HEK293 (cell line): ENCODE data around the gene SLC39A7.

Experiments
- CTCF ChIA-PET: fragments of 350-600 bp; formaldehyde crosslinking; extraction: SDS; loops from one replicate; lab custom pipeline; 2021; ENCODE audit warnings: antibody characterized with exemption; lab: Yijun Ruan, JAX
- POLR2A ChIA-PET: fragments of 300-600 bp; formaldehyde crosslinking; extraction: SDS; loops from one replicate; lab custom pipeline; 2020; ENCODE audit warnings: antibody characterized with exemption, inconsistent platforms; lab: Yijun Ruan, JAX
- H3K27ac ChIP-seq: fragments of 200-500 bp; sonication (Bioruptor generic); 2 replicates; pipeline ENCODE4 v1.5.1; 2014; ENCODE audit warnings: low read depth, low read length, control low read depth, inconsistent platforms; ENCODE audit errors: extremely low read depth
- H3K36me3 ChIP-seq, 2 experiments: fragments of 200-500 bp in 1 of 2; sonication (Bioruptor generic) in 1 of 2; 1 replicate in 1 of 2; 2 replicates in 1 of 2; pipeline ENCODE4 v1.5.1; 2014 to 2017; ENCODE audit warnings: inconsistent platforms in 2 of 2, low read length in 2 of 2; ENCODE audit not compliant: control insufficient read depth in 2 of 2, insufficient read depth in 1 of 2
- H3K4me1 ChIP-seq: fragments of 200-500 bp; sonication (Bioruptor generic); 2 replicates; pipeline ENCODE4 v1.5.1; 2014; ENCODE audit warnings: mild to moderate bottlenecking, low read length, inconsistent platforms; ENCODE audit not compliant: control insufficient read depth, insufficient read depth
- H3K4me3 ChIP-seq: 2 replicates; pipeline ENCODE4 v1.5.1; 2011; ENCODE audit warnings: low read depth, mild to moderate bottlenecking, control low read depth, low read length, moderate library complexity
- H3K9me3 ChIP-seq: fragments of 200-500 bp; sonication (Bioruptor generic); 2 replicates; pipeline ENCODE4 v1.5.1; 2014; ENCODE audit warnings: low read depth, low read length, inconsistent platforms; ENCODE audit not compliant: control insufficient read depth, insufficient read depth
- EGR2 ChIP-seq: fragments of 450-650 bp; formaldehyde crosslinking; IDR thresholded peaks from 2 replicates; pipeline ENCODE4 v1.5.1; 2016; ENCODE audit warnings: low read depth, missing biosample characterization, missing genetic modification characterization
- MZF1 ChIP-seq: fragments of 450-650 bp; formaldehyde crosslinking; IDR thresholded peaks from 2 replicates; pipeline ENCODE4 v1.5.1; 2017; ENCODE audit warnings: missing biosample characterization, missing genetic modification characterization, borderline replicate concordance
- PRDM6 ChIP-seq: fragments of 450-650 bp; formaldehyde crosslinking; IDR thresholded peaks from 2 replicates; pipeline ENCODE4 v1.5.1; 2017; ENCODE audit warnings: missing biosample characterization, missing genetic modification characterization
- SP7 ChIP-seq: fragments of 450-650 bp; formaldehyde crosslinking; IDR thresholded peaks from 2 replicates; pipeline ENCODE4 v1.5.1; 2016; ENCODE audit warnings: missing biosample characterization, missing genetic modification characterization
- TCF7L2 ChIP-seq: IDR thresholded peaks from 2 replicates; pipeline ENCODE4 v1.6.1; 2011; ENCODE audit warnings: low read depth, mild to moderate bottlenecking, inconsistent platforms, low read length, moderate library complexity, borderline replicate concordance
- YY1 ChIP-seq: fragments of 450-650 bp; formaldehyde crosslinking; IDR thresholded peaks from 2 replicates; pipeline ENCODE4 v1.5.1; 2018; ENCODE audit warnings: missing biosample characterization, missing genetic modification characterization
- ZBTB10 ChIP-seq: fragments of 450-650 bp; formaldehyde crosslinking; IDR thresholded peaks from 2 replicates; pipeline ENCODE4 v1.5.1; 2016; ENCODE audit warnings: missing biosample characterization, missing genetic modification characterization
- ZBTB11 ChIP-seq: fragments of 450-650 bp; formaldehyde crosslinking; conservative IDR thresholded peaks from 2 replicates; pipeline ENCODE4 v1.5.1; 2016; ENCODE audit warnings: low read depth, missing biosample characterization, missing genetic modification characterization
- ZBTB44 ChIP-seq: fragments of 450-650 bp; IDR thresholded peaks from 2 replicates; pipeline ENCODE4 v1.5.1; 2018; ENCODE audit warnings: missing biosample characterization, mild to moderate bottlenecking, missing genetic modification characterization
- ZBTB48 ChIP-seq: fragments of 450-650 bp; formaldehyde crosslinking; IDR thresholded peaks from 2 replicates; pipeline ENCODE4 v1.5.1; 2016; ENCODE audit warnings: missing biosample characterization, missing genetic modification characterization
- ZFHX2 ChIP-seq: fragments of 450-650 bp; formaldehyde crosslinking; conservative IDR thresholded peaks from 2 replicates; pipeline ENCODE4 v1.5.1; 2016; ENCODE audit warnings: missing biosample characterization, missing genetic modification characterization
- ZIC2 ChIP-seq: fragments of 450-650 bp; formaldehyde crosslinking; IDR thresholded peaks from 2 replicates; pipeline ENCODE4 v1.5.1; 2016; ENCODE audit warnings: missing biosample characterization, missing genetic modification characterization
- ZNF132 ChIP-seq: fragments of 450-650 bp; formaldehyde crosslinking; IDR thresholded peaks from 2 replicates; pipeline ENCODE4 v1.5.1; 2017; ENCODE audit warnings: missing biosample characterization, missing genetic modification characterization, borderline replicate concordance
- ZNF157 ChIP-seq: fragments of 450-650 bp; formaldehyde crosslinking; IDR thresholded peaks from 2 replicates; pipeline ENCODE4 v1.5.1; 2016; ENCODE audit warnings: missing biosample characterization, missing genetic modification characterization
- ZNF223 ChIP-seq: fragments of 450-650 bp; formaldehyde crosslinking; IDR thresholded peaks from 2 replicates; pipeline ENCODE4 v1.5.1; 2016; ENCODE audit warnings: missing biosample characterization, missing genetic modification characterization
- ZNF324 ChIP-seq: fragments of 450-650 bp; formaldehyde crosslinking; IDR thresholded peaks from 2 replicates; pipeline ENCODE4 v1.5.1; 2016; ENCODE audit warnings: missing biosample characterization, missing genetic modification characterization
- ZNF341 ChIP-seq: fragments of 450-650 bp; formaldehyde crosslinking; IDR thresholded peaks from 2 replicates; pipeline ENCODE4; 2016; ENCODE audit warnings: low read depth, missing biosample characterization, missing genetic modification characterization
- ZNF354C ChIP-seq: fragments of 450-650 bp; formaldehyde crosslinking; IDR thresholded peaks from 2 replicates; pipeline ENCODE4 v1.5.1; 2016; ENCODE audit warnings: missing biosample characterization, missing genetic modification characterization, low read depth, borderline replicate concordance
- ZNF423 ChIP-seq: fragments of 450-650 bp; formaldehyde crosslinking; IDR thresholded peaks from 2 replicates; pipeline ENCODE4 v1.5.1; 2016; ENCODE audit warnings: missing biosample characterization, missing genetic modification characterization
- ZNF629 ChIP-seq: fragments of 450-650 bp; formaldehyde crosslinking; IDR thresholded peaks from 2 replicates; pipeline ENCODE4 v1.5.1; 2017; ENCODE audit warnings: missing biosample characterization, missing genetic modification characterization
- ZNF670 ChIP-seq: fragments of 450-650 bp; formaldehyde crosslinking; IDR thresholded peaks from 2 replicates; pipeline ENCODE4 v1.5.1; 2016; ENCODE audit warnings: missing biosample characterization, missing genetic modification characterization, low read depth
- ZNF701 ChIP-seq: fragments of 450-650 bp; formaldehyde crosslinking; IDR thresholded peaks from 2 replicates; pipeline ENCODE4 v1.5.1; 2016; ENCODE audit warnings: missing biosample characterization, missing genetic modification characterization
- ZNF76 ChIP-seq: fragments of 450-650 bp; formaldehyde crosslinking; IDR thresholded peaks from 2 replicates; pipeline ENCODE4; 2016; ENCODE audit warnings: low read depth, missing biosample characterization, missing genetic modification characterization, borderline replicate concordance
- ZSCAN16 ChIP-seq: fragments of 450-650 bp; formaldehyde crosslinking; IDR thresholded peaks from 2 replicates; pipeline ENCODE4 v1.5.1; 2016; ENCODE audit warnings: missing biosample characterization, missing genetic modification characterization
- ZXDB ChIP-seq: fragments of 450-650 bp; formaldehyde crosslinking; IDR thresholded peaks from 2 replicates; pipeline ENCODE4 v1.5.1; 2016; ENCODE audit warnings: missing biosample characterization, missing genetic modification characterization

Gene SLC39A7

GRCh38 chr6:33206864-33207551, 6.3 kb downstream of the SLC39A7 start (continued):
- TF ChIP-seq ZNF670 (tag by site-specific recombination) (no peak), ZNF324 (tag by site-specific recombination) (no peak), ZNF629 (peak; percentile 33; the same call in 1 of the 2 replicates), YY1 (no peak), ZSCAN16 (tag by site-specific recombination) (no peak), TCF7L2 (no peak)
- TF ChIP-seq, all 188 proteins: peak for 5

- ChIA-PET POLR2A (interaction anchor here (0.6 to 2.8 kb wide), 14 partner anchors 8 to 237 kb away, joined by 3 to 25 read pairs (median 6); partner anchors contain the start of genes RPS18, RXRB, SLC39A7 and VPS52), CTCF (interaction anchor here (0.6 to 3.9 kb wide), 2 partner anchors 10 to 40 kb away, joined by 3 to 30 read pairs; no protein-coding TSS in a partner anchor)
- Histone ChIP-seq H3K4me1 (peaks cover 15% of the 10 kb centered on the region), H3K36me3 (peaks cover 11 to 41% of the 10 kb centered on the region in 2 experiments), H3K9me3 (no peaks in the 10 kb centered on the region), H3K27ac (peak overlapping the region; percentile 95), H3K4me3 (peak overlapping the region; percentile 88)
- TF ChIP-seq ZNF423 (tag by site-specific recombination) (no peak), ZNF701 (0 out of 2 replicates have a peak, but pooled peaks have one; percentile 25), ZNF354C (tag by site-specific recombination) (no peak), ZBTB48 (tag by site-specific recombination) (no peak), ZBTB44 (tag by site-specific recombination) (no peak), MZF1 (tag by site-specific recombination) (peak; percentile 80), SP7 (no peak), ZNF132 (tag by site-specific recombination) (no peak), EGR2 (tag by site-specific recombination) (peak; percentile 44; the same call in 1 of the 2 replicates), ZFHX2 (peak; percentile 64; the same call in 1 of the 2 replicates), PRDM6 (tag by site-specific recombination) (no peak), ZNF157 (tag by site-specific recombination) (no peak), ZIC2 (no peak), ZNF223 (tag by site-specific recombination) (no peak), ZNF76 (tag by site-specific recombination) (0 out of 2 replicates have a peak, but pooled peaks have one; percentile 11), ZBTB11 (tag by site-specific recombination) (peak; percentile 70), ZXDB (tag by site-specific recombination) (no peak), ZNF341 (tag by site-specific recombination) (peak; percentile 28; the same call in 1 of the 2 replicates), ZBTB10 (tag by site-specific recombination) (peak; percentile 92)
Measured at GRCh38 chr6:33207552-33208090, 7.0 kb downstream of the SLC39A7 start.
